HepG2 (cell line): ENCODE results near the gene RCAN2. TPM values are rescaled to one million over a fixed set of nuclear protein-coding genes. Genes with fewer than 3 reads are reported as not detected.

Source experiments
- ATAC-seq: fragments of 200-7000 bp; cut with Tn5 transposase; 3 replicates; pipeline ENCODE4 v1.9.1; 2020; ENCODE audit warnings: mild to moderate bottlenecking, moderate library complexity
- BruUV-seq: library from RNA; stranded (reverse); fragments of 400-500 nt; replicated peaks from 2 replicates; lab custom pipeline; 2021; lab: Mats Ljungman, UMichigan
- CTCF ChIA-PET: fragments of 300-600 bp; formaldehyde crosslinking; extraction: SDS; loops from one replicate; lab custom pipeline; 2021; ENCODE audit warnings: low total read pairs, inconsistent platforms, low intra/inter-chr PET ratio; lab: Yijun Ruan, JAX
- POLR2A ChIA-PET: fragments of 350-600 bp; sonication (Branson Sonifier 250); formaldehyde crosslinking; loops from one replicate; lab custom pipeline; 2020; ENCODE audit warnings: antibody characterized with exemption, inconsistent platforms; lab: Yijun Ruan, JAX
- DNase-seq: peaks from one replicate; pipeline ENCODE4 v3.0.0-alpha.2; 2015; ENCODE audit warnings: low spot score
- FAIRE-seq: peaks from 3 replicates; lab custom pipeline; 2011; peaks lifted over from hg19 to GRCh38; lab: Jason Lieb, UNC
- H2AFZ ChIP-seq: one replicate; pipeline ENCODE4 v1.6.1; 2011; ENCODE audit warnings: low read length, inconsistent platforms
- H3K27ac ChIP-seq: fragments of 300-600 bp; 3 replicates; pipeline ENCODE4 v1.8.0; 2011; ENCODE audit warnings: mixed run types, mild to moderate bottlenecking, mixed read lengths, low read length, inconsistent platforms; ENCODE audit not compliant: insufficient read depth; ENCODE audit errors: extremely low read length
- H3K27me3 ChIP-seq, 2 experiments: fragments of 200-600 bp in 1 of 2; 2 replicates in 1 of 2; 3 replicates in 1 of 2; pipeline versions ENCODE4 v1.6.0 to v1.8.0; 2011; ENCODE audit warnings: low read length in 2 of 2, mild to moderate bottlenecking in 2 of 2, moderate library complexity in 2 of 2, inconsistent platforms in 1 of 2; ENCODE audit not compliant: insufficient read depth in 2 of 2, control insufficient read depth in 1 of 2
- H3K36me3 ChIP-seq, 2 experiments: fragments of 200-600 bp in 1 of 2; replicated peaks in 1 of 2; 2 replicates in 1 of 2; 3 replicates in 1 of 2; pipeline versions ENCODE4 v1.5.1 to v1.8.0; 2011; ENCODE audit warnings: low read length in 2 of 2, inconsistent platforms in 1 of 2; ENCODE audit not compliant: insufficient read depth in 2 of 2, control insufficient read depth in 1 of 2
- H3K4me1 ChIP-seq: 2 replicates; pipeline ENCODE4 v1.5.1; 2012; ENCODE audit warnings: low read length, inconsistent platforms; ENCODE audit not compliant: insufficient read depth
- H3K4me2 ChIP-seq: 2 replicates; pipeline ENCODE4 v1.6.0; 2011; ENCODE audit warnings: low read depth, low read length, inconsistent platforms
- H3K4me3 ChIP-seq, 3 experiments: fragments of 200-600 bp in 1 of 3; sonication (generic), shearing (Covaris generic) in 1 of 3; replicated peaks in 1 of 3; 2 replicates each; pipeline ENCODE4 v1.5.1; 2011 to 2016; ENCODE audit warnings: low read length in 3 of 3, inconsistent platforms in 2 of 3, low read depth in 2 of 3, mild to moderate bottlenecking in 2 of 3, control low read depth in 1 of 3, mixed read lengths in 1 of 3; ENCODE audit not compliant: insufficient read depth in 1 of 3
- H3K79me2 ChIP-seq: one replicate; pipeline ENCODE4 v1.6.1; 2011; ENCODE audit warnings: low read length, inconsistent platforms; ENCODE audit not compliant: insufficient read depth
- H3K9ac ChIP-seq: 2 replicates; pipeline ENCODE4 v1.6.0; 2011; ENCODE audit warnings: mild to moderate bottlenecking, low read depth, low read length, inconsistent platforms; ENCODE audit not compliant: insufficient read depth
- H3K9me3 ChIP-seq: 2 replicates; pipeline ENCODE4 v1.5.1; 2012; ENCODE audit warnings: mild to moderate bottlenecking, low read length
- H4K20me1 ChIP-seq: 2 replicates; pipeline ENCODE4 v1.6.0; 2011; ENCODE audit warnings: inconsistent platforms, mild to moderate bottlenecking, low read length, moderate library complexity; ENCODE audit not compliant: insufficient read depth
- FIP1L1 ChIP-seq: fragments of 200-400 bp; formaldehyde crosslinking; IDR thresholded peaks from 2 replicates; pipeline ENCODE4 v1.6.1; 2018; ENCODE audit warnings: low read depth, mild to moderate bottlenecking, low read length, moderate library complexity, borderline replicate concordance; ENCODE audit not compliant: insufficient read depth
- RFX5 ChIP-seq: IDR thresholded peaks from 2 replicates; pipeline ENCODE4 v1.6.1; 2011; ENCODE audit warnings: low read depth, low read length, improper control_type of control experiment
- SAFB2 ChIP-seq: sonication (generic); formaldehyde crosslinking; IDR thresholded peaks from 2 replicates; pipeline ENCODE4 v1.5.1; 2020; ENCODE audit warnings: missing genetic modification reagents, low read depth, mild to moderate bottlenecking, borderline replicate concordance
- ZNF629 ChIP-seq: sonication (generic); formaldehyde crosslinking; conservative IDR thresholded peaks from 2 replicates; pipeline ENCODE4 v1.5.0; 2020; ENCODE audit warnings: missing genetic modification reagents
- WGBS: methylation state at CpG from one replicate; pipeline ENCODE4 v1.1.6; 2017; ENCODE audit warnings: low lambda C conversion rate; 5-methylcytosine and 5-hydroxymethylcytosine counted together
- in situ Hi-C: cut with HindIII; loops from 2 replicates; pipeline ENCODE4 v1.10.0; 2017; ENCODE audit warnings: low pct_unique_long_range_greater_than_20kb; ENCODE audit not compliant: extremely low pct_ligation_motif_present
- intact Hi-C: fragments of 100-400 bp; cut with micrococcal nuclease; formaldehyde crosslinking; loops from one replicate; pipeline ENCODE4 v1.10.0; 2022; ENCODE audit not compliant: unreplicated experiment
- polyA plus RNA-seq, 8 experiments: library from polyadenylated mRNA; depleted of rRNA in 3 of 8; stranded (reverse) in 7 of 8; unstranded in 1 of 8; fragments of >200 nt; fragmentation: Illumina TruSeq in 4 of 8; extraction: Trizol in 4 of 8; gene quantifications; 2 replicates each; pipeline versions ENCODE4 v1.2.1 to v1.2.3, GENCODE V29; 2011 to 2016; ENCODE audit warnings: low read depth in 4 of 8, missing spikeins in 1 of 8, mixed read lengths in 1 of 8; ENCODE audit not compliant: insufficient read depth in 1 of 8
- total RNA-seq, 5 experiments: library from RNA; depleted of rRNA; stranded (reverse); fragments of >200 nt; fragmentation: Illumina TruSeq; extraction: Trizol; gene quantifications; 2 replicates each; pipeline ENCODE4 v1.2.3, GENCODE V29; 2016; ENCODE audit warnings: low read depth in 1 of 5
- TF ChIP-seq, protein P1 (sequence below): sonication (generic); formaldehyde crosslinking; IDR thresholded peaks from 2 replicates; pipeline ENCODE4 v1.4.0; 2020; ENCODE audit warnings: low read depth, mild to moderate bottlenecking, missing genetic modification reagents
- TF ChIP-seq, protein P2 (sequence below): sonication (generic); formaldehyde crosslinking; IDR thresholded peaks from 2 replicates; pipeline ENCODE4 v1.5.1; 2020; ENCODE audit warnings: missing genetic modification reagents, mild to moderate bottlenecking, borderline replicate concordance
- TF ChIP-seq, protein P3 (sequence below): sonication (generic); formaldehyde crosslinking; IDR thresholded peaks from 2 replicates; pipeline ENCODE4 v1.5.1; 2020; ENCODE audit warnings: missing genetic modification reagents, mild to moderate bottlenecking, borderline replicate concordance

The RCAN2 gene
- total and polyA plus RNA-seq, 2 of the 13 experiments (the other 11 are each of a cell fraction or from before 2014, with no cell fraction given) = not detected

DNA sequence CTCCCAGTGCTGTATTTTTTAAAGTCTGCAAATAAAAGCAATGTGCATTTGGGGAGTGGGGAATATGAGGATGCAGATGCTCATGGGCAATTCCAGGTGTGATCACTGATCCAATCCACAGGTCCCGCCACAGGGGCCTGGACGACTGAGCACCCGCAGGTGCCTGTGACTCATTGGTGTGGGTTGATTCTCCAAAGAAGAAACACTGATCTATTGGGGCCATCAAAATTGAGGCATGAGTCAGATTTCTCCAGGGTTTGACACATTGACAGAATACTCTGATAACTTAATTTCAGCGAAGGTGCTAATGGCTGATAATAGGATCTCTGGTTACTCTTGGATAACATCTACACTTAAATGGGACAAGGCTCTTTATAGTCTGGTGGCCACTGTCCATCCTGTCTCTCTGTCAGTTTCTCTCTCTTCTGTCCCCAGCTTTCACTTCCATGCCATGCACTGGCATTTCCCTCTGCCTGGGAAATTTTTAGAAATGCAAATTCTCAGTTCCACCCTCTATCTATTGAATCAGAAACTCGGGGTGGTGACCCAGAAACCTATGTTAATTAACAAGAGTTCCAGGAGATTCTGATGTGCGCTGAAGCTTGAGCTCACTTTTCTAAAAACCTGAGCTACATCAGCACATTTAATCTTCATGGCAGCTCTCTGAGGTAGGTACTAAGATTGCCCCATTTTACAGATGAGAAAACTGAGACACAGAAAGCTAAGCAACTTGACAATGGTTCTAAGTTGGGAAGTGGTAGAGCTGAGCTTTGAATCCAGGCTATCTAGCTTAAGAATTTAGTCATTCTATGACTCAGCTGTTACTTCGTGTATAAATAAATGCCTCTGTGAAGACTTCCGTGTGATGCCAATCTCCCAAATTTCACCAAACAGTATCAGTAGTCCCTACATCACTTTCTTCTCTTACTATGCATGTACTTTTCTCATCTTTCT is 10.2 kb upstream of the RCAN2 start:
- ChIA-PET POLR2A (no interaction called here), CTCF (no interaction called here)
- H2AFZ ChIP-seq = no peak overlapping the region
- no peak for ATAC-seq
- intact Hi-C loops (no loop called here), in situ Hi-C loops (no loop called here)
- H3K4me1 ChIP-seq = no peaks in the 10 kb centered on the region
- H3K4me2 ChIP-seq = no peak overlapping the region
- no peaks in the 10 kb centered on the region for H3K27me3 ChIP-seq
- no peaks in the 10 kb centered on the region for H4K20me1 ChIP-seq
- no peaks in the 10 kb centered on the region for H3K9me3 ChIP-seq
- TF ChIP-seq ZNF629 (CRISPR knock-in tag) (peak; percentile 52), SAFB2 (CRISPR knock-in tag) (no peak)
- 15% methylated on average over 8 of the region's 8 CpGs for whole genome bisulfite sequencing
- DNase-seq = no peak
- no peak overlapping the region for H3K27ac ChIP-seq
- H3K79me2 ChIP-seq = no peaks in the 10 kb centered on the region
- no peaks in the 10 kb centered on the region for H3K36me3 ChIP-seq
- no TSS peak for BruUV-seq
- no peak for FAIRE-seq
- H3K9ac ChIP-seq = no peak overlapping the region
- H3K4me3 ChIP-seq = no peak overlapping the region

GRCh38 chr6:46500382-46500781 is 9.1 kb upstream of the RCAN2 start:
- no peak overlapping the region for H3K27ac ChIP-seq
- no peak overlapping the region for H3K4me3 ChIP-seq
- no peak for FAIRE-seq
- no peak overlapping the region for H3K4me2 ChIP-seq
- DNase-seq = no peak
- H4K20me1 ChIP-seq = no peaks in the 10 kb centered on the region
- no peak overlapping the region for H2AFZ ChIP-seq
- POLR2A ChIA-PET = no interaction called here
- CTCF ChIA-PET = no interaction called here
- in situ Hi-C loops = no loop called here
- BruUV-seq = no TSS peak
- TF ChIP-seq SAFB2 (CRISPR knock-in tag) (no peak), RFX5 (no peak), FIP1L1 (no peak)
- TF ChIP-seq, protein P1, sequence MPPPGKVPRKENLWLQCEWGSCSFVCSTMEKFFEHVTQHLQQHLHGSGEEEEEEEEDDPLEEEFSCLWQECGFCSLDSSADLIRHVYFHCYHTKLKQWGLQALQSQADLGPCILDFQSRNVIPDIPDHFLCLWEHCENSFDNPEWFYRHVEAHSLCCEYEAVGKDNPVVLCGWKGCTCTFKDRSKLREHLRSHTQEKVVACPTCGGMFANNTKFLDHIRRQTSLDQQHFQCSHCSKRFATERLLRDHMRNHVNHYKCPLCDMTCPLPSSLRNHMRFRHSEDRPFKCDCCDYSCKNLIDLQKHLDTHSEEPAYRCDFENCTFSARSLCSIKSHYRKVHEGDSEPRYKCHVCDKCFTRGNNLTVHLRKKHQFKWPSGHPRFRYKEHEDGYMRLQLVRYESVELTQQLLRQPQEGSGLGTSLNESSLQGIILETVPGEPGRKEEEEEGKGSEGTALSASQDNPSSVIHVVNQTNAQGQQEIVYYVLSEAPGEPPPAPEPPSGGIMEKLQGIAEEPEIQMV (CRISPR knock-in tag) = no peak
- TF ChIP-seq, protein P2, sequence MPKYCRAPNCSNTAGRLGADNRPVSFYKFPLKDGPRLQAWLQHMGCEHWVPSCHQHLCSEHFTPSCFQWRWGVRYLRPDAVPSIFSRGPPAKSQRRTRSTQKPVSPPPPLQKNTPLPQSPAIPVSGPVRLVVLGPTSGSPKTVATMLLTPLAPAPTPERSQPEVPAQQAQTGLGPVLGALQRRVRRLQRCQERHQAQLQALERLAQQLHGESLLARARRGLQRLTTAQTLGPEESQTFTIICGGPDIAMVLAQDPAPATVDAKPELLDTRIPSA (CRISPR knock-in tag) = no peak
- TF ChIP-seq, protein P3, sequence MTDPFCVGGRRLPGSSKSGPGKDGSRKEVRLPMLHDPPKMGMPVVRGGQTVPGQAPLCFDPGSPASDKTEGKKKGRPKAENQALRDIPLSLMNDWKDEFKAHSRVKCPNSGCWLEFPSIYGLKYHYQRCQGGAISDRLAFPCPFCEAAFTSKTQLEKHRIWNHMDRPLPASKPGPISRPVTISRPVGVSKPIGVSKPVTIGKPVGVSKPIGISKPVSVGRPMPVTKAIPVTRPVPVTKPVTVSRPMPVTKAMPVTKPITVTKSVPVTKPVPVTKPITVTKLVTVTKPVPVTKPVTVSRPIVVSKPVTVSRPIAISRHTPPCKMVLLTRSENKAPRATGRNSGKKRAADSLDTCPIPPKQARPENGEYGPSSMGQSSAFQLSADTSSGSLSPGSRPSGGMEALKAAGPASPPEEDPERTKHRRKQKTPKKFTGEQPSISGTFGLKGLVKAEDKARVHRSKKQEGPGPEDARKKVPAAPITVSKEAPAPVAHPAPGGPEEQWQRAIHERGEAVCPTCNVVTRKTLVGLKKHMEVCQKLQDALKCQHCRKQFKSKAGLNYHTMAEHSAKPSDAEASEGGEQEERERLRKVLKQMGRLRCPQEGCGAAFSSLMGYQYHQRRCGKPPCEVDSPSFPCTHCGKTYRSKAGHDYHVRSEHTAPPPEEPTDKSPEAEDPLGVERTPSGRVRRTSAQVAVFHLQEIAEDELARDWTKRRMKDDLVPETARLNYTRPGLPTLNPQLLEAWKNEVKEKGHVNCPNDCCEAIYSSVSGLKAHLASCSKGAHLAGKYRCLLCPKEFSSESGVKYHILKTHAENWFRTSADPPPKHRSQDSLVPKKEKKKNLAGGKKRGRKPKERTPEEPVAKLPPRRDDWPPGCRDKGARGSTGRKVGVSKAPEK (CRISPR knock-in tag) = no peak
- intact Hi-C loops = no loop called here
- H3K79me2 ChIP-seq = no peaks in the 10 kb centered on the region
- no peak for ATAC-seq
- H3K27me3 ChIP-seq = no peaks in the 10 kb centered on the region
- no peaks in the 10 kb centered on the region for H3K4me1 ChIP-seq
- H3K36me3 ChIP-seq = no peaks in the 10 kb centered on the region
- no peaks in the 10 kb centered on the region for H3K9me3 ChIP-seq
- H3K9ac ChIP-seq = no peak overlapping the region
